Fibroblast of lung (primary cell): ENCODE data around the gene TENM4.

Source experiments
- CTCF ChIP-seq, 2 donors: IDR thresholded peaks in 1 of 2; conservative IDR thresholded peaks in 1 of 2; 1 replicate in 1 of 2; 2 replicates in 1 of 2; pipeline ENCODE4 v1.5.1; 2011 to 2012; ENCODE audit warnings: low read length in 2 of 2, control low read depth in 1 of 2, inconsistent platforms in 1 of 2, low read depth in 1 of 2, mild to moderate bottlenecking in 1 of 2
- EZH2 ChIP-seq: IDR thresholded peaks from 2 replicates; pipeline ENCODE4 v1.5.1; 2012; ENCODE audit warnings: low read length, control low read depth, mild to moderate bottlenecking; ENCODE audit errors: missing control alignments

GRCh38 chr11:79193663-79194310 lies 247.0 kb downstream of the TENM4 start:
- no peak for TF ChIP-seq EZH2
- TF ChIP-seq CTCF (conservative IDR thresholded peaks at IDR 0.05 in 1 of 2, IDR thresholded peaks at IDR 0.05 in 1 of 2; ENCODE audit: low read depth in 1 of 2, low read length in 2 of 2): no peak
